ENCODE measurements around the gene FAXC.
"Not testable (repeated sequence)": the region's sequence is repeated elsewhere in the genome, so short reads cannot be mapped to it uniquely, and the experiment has no call there.

FAXC gene

DNA sequence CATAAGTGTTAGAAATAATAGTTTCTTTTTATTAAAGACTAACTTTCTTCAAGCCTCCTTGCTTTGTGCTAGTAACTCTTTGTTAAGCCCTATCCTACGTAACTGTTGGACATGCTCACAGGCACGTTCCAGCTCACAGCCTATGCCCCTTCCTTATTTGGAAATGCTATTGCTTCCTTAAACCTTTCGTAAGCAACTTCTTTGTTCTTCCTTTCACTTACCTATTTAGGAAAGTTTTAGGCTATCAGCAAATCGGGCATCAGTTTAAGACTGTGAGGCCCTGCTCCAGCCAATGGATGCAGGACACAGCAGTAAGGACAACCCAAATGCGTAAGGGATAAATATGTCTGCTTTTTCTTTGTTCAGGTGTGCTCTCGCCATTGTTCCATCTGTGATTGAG, 14.2 kb downstream of the FAXC start:
- H3K9me3 ChIP-seq (ENCODE audit: low read length); H3K36me3 ChIP-seq (ENCODE audit: insufficient read depth, low read length); H3K4me3 ChIP-seq (ENCODE audit: low read depth in 1 of 2, low read length in 2 of 2); H3K27me3 ChIP-seq (ENCODE audit: control insufficient read depth in 1 of 2, insufficient read depth in 2 of 2, low read length in 2 of 2); H3K9ac ChIP-seq (ENCODE audit: low read length); H3K4me1 ChIP-seq (ENCODE audit: insufficient read depth, low read length): not testable (repeated sequence)
- H3K27ac ChIP-seq (ENCODE audit: low read depth, low read length): peak overlapping the region; percentile 60

DNA sequence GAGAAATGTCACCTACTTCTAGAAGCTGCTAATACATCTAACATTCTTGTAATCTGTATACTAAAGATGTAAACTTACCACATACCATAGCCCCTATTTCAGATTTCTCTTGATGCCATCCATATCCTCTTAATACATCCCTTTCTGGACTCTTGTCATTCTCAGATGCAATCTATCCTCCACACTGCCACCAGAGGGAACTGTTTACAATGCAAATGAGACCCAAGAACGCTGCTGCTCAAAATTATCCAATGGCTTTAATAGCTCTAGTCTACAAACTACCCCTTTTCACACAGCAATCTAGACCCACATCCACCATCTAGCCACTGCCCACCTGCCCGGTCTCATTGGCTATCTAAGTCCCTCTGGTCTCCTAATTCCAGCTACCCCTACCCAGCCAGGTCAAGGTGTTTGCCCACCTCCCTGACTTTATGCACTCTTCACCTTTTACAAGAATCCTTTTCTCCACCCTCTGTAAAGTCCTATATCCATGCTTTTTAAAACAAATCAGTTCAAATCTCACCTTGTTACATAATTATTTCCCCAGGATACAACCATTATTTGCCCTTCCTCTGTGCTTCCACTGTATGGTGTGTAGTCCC, 14.8 kb downstream of the FAXC start:
- Histone ChIP-seq H3K9me3 (ENCODE audit: low read length) (no peaks in the 10 kb centered on the region), H3K4me1 (ENCODE audit: insufficient read depth, low read length) (peaks cover 5% of the 10 kb centered on the region), H3K27me3 (ENCODE audit: control insufficient read depth in 1 of 2, insufficient read depth in 2 of 2, low read length in 2 of 2) (no peaks in the 10 kb centered on the region), H3K27ac (ENCODE audit: low read depth, low read length) (peak overlapping the region; percentile 51), H3K9ac (ENCODE audit: low read length) (no peak overlapping the region), H3K4me3 (ENCODE audit: low read depth in 1 of 2, low read length in 2 of 2) (no peak overlapping the region), H3K36me3 (ENCODE audit: insufficient read depth, low read length) (no peaks in the 10 kb centered on the region)

DNA sequence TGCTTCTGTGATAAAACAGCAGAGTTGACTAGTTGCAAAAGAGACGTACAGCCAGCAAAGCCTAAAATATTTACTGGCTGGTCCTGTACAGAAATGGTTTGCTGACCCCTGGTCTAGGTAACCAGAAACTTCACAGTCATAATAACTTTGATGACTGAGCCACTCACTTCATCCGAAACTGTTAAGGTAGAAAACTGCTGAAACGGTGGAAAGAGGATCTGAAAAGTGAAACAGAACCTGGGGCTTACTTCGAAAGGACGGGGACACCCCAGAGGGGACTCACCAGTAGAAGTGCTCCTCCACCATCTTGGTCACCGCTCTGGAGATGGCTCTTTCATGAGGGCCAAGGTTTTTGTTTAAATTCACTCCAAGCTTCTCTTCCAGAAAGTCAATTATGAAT, 16.4 kb downstream of the FAXC start:
- Histone ChIP-seq H3K9ac (ENCODE audit: low read length) (no peak overlapping the region), H3K4me1 (ENCODE audit: insufficient read depth, low read length) (peaks cover 5% of the 10 kb centered on the region), H3K36me3 (ENCODE audit: insufficient read depth, low read length) (no peaks in the 10 kb centered on the region), H3K27ac (ENCODE audit: low read depth, low read length) (no peak overlapping the region), H3K4me3 (ENCODE audit: low read depth in 1 of 2, low read length in 2 of 2) (no peak overlapping the region), H3K9me3 (ENCODE audit: low read length) (no peaks in the 10 kb centered on the region), H3K27me3 (ENCODE audit: control insufficient read depth in 1 of 2, insufficient read depth in 2 of 2, low read length in 2 of 2) (no peaks in the 10 kb centered on the region)

DNA sequence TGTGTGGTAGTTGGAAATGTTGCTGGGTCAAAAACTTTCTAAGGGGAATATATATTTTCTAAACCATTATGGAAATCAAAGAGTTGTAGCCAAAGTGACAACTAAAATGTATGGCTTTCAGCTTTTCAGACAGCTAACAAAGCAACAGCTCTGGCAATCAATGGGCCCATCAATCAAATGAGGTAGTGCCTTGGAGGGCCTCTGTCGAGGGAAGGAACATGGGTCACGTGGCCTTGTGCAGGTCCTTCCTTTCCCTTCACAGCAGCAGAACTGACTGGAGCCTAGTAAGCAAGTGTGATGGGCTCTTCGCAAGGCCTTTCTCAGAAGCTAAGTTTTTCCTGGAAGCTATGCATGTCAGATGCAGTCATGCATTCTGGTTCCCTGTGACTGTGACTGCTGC, 17.9 kb downstream of the FAXC start:
- Histone ChIP-seq H3K27me3 (ENCODE audit: control insufficient read depth in 1 of 2, insufficient read depth in 2 of 2, low read length in 2 of 2) (no peaks in the 10 kb centered on the region), H3K9ac (ENCODE audit: low read length) (no peak overlapping the region), H3K4me3 (ENCODE audit: low read depth in 1 of 2, low read length in 2 of 2) (no peak overlapping the region), H3K27ac (ENCODE audit: low read depth, low read length) (no peak overlapping the region), H3K4me1 (ENCODE audit: insufficient read depth, low read length) (peaks cover 5% of the 10 kb centered on the region), H3K9me3 (ENCODE audit: low read length) (no peaks in the 10 kb centered on the region), H3K36me3 (ENCODE audit: insufficient read depth, low read length) (peaks cover 5% of the 10 kb centered on the region)

DNA sequence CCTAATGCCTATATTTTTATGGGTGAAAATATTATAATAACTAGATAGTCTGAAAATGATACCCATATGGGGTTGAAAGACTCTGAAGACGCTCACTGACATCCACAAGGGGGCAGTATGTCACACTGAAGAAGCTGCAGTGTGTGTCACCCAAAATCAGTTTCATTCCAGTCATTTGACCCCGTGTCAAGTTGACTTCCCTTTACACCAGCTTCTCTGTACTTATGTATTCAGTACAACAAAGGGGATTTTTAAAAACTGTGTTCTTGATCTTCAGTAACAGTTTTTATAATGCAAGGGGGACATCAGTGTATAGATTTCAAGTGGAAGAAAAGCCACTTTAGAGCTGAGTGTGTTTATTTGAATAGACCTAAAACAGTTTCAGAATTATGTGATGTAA, 19.3 kb downstream of the FAXC start:
- no peak overlapping the region for H3K4me3 ChIP-seq (ENCODE audit: low read depth in 1 of 2, low read length in 2 of 2)
- no peak overlapping the region for H3K27ac ChIP-seq (ENCODE audit: low read depth, low read length)
- no peaks in the 10 kb centered on the region for H3K9me3 ChIP-seq (ENCODE audit: low read length)
- H3K4me1 ChIP-seq (ENCODE audit: insufficient read depth, low read length): peaks cover 5% of the 10 kb centered on the region
- H3K36me3 ChIP-seq (ENCODE audit: insufficient read depth, low read length): peaks cover 6% of the 10 kb centered on the region
- no peaks in the 10 kb centered on the region for H3K27me3 ChIP-seq (ENCODE audit: control insufficient read depth in 1 of 2, insufficient read depth in 2 of 2, low read length in 2 of 2)
- no peak overlapping the region for H3K9ac ChIP-seq (ENCODE audit: low read length)

DNA sequence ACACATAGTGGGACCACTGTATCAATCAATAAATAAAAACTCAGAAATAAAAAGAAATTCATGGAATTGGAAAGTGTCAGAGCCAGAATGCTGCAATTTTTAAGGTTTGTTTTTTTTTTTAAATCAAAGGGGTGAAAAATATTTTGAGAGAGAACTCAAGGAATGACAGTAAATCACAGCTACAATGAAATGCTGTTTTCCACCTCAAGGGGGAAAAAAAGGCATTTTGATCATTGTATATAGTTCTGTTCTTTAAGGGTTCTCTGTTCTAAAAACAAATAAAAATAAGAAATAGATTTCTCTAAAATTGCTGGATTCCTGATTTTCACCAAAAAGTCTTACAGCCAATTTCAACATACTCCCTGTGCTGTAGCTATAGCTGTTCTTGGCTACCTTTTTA, 24.5 kb downstream of the FAXC start:
- Histone ChIP-seq H3K27me3 (ENCODE audit: control insufficient read depth in 1 of 2, insufficient read depth in 2 of 2, low read length in 2 of 2) (no peaks in the 10 kb centered on the region), H3K36me3 (ENCODE audit: insufficient read depth, low read length) (peaks cover 30% of the 10 kb centered on the region), H3K9me3 (ENCODE audit: low read length) (no peaks in the 10 kb centered on the region), H3K9ac (ENCODE audit: low read length) (no peak overlapping the region), H3K27ac (ENCODE audit: low read depth, low read length) (no peak overlapping the region), H3K4me3 (ENCODE audit: low read depth in 1 of 2, low read length in 2 of 2) (no peak overlapping the region), H3K4me1 (ENCODE audit: insufficient read depth, low read length) (no peaks in the 10 kb centered on the region)

DNA sequence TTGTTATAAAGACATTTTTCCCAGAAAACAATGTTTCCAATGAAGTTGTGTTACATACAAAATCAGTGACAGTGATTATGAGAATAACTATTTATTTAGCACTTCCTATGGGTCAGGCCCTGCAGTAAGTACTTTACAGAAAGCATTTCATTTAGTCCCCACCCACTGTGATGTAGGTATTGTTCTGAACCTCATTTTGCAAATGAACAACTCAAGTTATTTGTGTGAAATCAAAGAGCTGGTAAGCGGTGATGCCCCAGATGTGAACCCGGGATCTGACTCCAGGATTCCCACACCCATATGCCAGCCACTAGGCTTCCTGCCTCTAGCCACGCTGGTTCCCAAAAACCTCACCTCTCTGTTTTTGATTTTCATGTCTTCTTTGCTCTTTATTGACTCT, 30.9 kb downstream of the FAXC start:
- no peak overlapping the region for H3K4me3 ChIP-seq (ENCODE audit: low read depth in 1 of 2, low read length in 2 of 2)
- H3K9me3 ChIP-seq (ENCODE audit: low read length): no peaks in the 10 kb centered on the region
- no peak overlapping the region for H3K9ac ChIP-seq (ENCODE audit: low read length)
- no peaks in the 10 kb centered on the region for H3K27me3 ChIP-seq (ENCODE audit: control insufficient read depth in 1 of 2, insufficient read depth in 2 of 2, low read length in 2 of 2)
- no peak overlapping the region for H3K27ac ChIP-seq (ENCODE audit: low read depth, low read length)
- H3K4me1 ChIP-seq (ENCODE audit: insufficient read depth, low read length): no peaks in the 10 kb centered on the region
- H3K36me3 ChIP-seq (ENCODE audit: insufficient read depth, low read length): peaks cover 21% of the 10 kb centered on the region

DNA sequence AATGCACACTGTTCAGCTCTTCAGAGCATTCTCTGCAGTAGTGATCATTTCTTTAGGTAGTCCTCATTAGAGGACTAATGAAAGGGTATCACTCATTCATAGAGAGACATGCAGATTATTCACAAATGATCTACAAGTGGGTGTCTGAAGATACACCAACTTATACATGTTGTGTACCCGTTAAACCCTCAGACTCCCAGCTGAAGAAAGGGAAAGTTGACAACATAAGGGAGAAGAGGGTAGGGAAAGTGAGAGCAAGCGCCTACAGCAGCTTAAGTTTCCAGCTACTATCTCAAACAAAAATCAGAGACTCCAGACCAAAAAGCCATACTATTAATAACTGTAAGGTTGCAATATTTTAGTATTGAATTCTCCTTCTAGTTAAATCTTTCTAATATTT, 37.1 kb downstream of the FAXC start:
- no peak overlapping the region for H3K4me3 ChIP-seq (ENCODE audit: low read depth in 1 of 2, low read length in 2 of 2)
- peaks cover 7% of the 10 kb centered on the region for H3K36me3 ChIP-seq (ENCODE audit: insufficient read depth, low read length)
- H3K4me1 ChIP-seq (ENCODE audit: insufficient read depth, low read length): no peaks in the 10 kb centered on the region
- H3K27me3 ChIP-seq (ENCODE audit: control insufficient read depth in 1 of 2, insufficient read depth in 2 of 2, low read length in 2 of 2): no peaks in the 10 kb centered on the region
- H3K27ac ChIP-seq (ENCODE audit: low read depth, low read length): no peak overlapping the region
- no peaks in the 10 kb centered on the region for H3K9me3 ChIP-seq (ENCODE audit: low read length)
- H3K9ac ChIP-seq (ENCODE audit: low read length): no peak overlapping the region

DNA sequence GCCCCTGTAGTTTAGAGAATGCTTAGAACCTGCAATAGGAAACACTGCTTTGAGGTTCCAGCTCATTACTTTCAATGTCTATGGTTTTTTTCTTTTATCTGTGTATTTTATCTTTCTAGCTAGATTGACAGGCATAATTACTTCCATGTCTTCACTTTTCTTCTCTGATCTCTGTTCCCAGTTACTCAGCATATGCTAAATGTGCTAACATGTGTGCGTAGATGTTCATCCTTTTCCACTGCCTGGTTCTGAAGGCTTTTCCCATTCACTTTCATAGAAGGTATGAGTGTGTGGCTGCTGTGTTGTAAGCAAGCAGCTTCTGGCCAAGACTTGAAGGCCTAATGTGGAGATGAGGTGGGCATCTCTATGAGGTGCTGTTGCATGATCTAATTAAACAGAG, 38.9 kb downstream of the FAXC start:
- Histone ChIP-seq H3K27me3 (ENCODE audit: control insufficient read depth in 1 of 2, insufficient read depth in 2 of 2, low read length in 2 of 2) (no peaks in the 10 kb centered on the region), H3K4me3 (ENCODE audit: low read depth in 1 of 2, low read length in 2 of 2) (no peak overlapping the region), H3K9ac (ENCODE audit: low read length) (no peak overlapping the region), H3K9me3 (ENCODE audit: low read length) (no peaks in the 10 kb centered on the region), H3K27ac (ENCODE audit: low read depth, low read length) (no peak overlapping the region), H3K4me1 (ENCODE audit: insufficient read depth, low read length) (no peaks in the 10 kb centered on the region), H3K36me3 (ENCODE audit: insufficient read depth, low read length) (peaks cover 10% of the 10 kb centered on the region)

DNA sequence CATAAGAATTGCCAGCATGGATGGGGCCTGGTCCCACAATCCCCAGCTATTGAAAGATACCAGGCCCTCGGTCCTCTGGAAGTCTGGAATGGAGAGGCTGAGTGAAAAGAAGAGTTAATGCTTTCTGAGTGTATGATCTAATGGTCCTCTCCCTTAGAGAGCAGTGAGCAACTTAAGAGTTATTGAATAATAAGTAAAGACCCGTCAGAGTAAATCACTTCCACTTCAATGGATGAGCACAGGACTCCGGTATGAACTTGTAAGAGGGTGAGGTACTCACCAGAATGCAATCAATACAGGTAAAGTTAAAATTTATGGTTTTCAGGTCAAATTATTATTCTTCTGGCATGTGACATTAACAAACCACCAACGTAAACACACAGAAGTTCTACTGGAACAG, 39.9 kb downstream of the FAXC start:
- Histone ChIP-seq H3K27me3 (ENCODE audit: control insufficient read depth in 1 of 2, insufficient read depth in 2 of 2, low read length in 2 of 2) (no peaks in the 10 kb centered on the region), H3K4me1 (ENCODE audit: insufficient read depth, low read length) (no peaks in the 10 kb centered on the region), H3K4me3 (ENCODE audit: low read depth in 1 of 2, low read length in 2 of 2) (no peak overlapping the region), H3K36me3 (ENCODE audit: insufficient read depth, low read length) (peaks cover 10% of the 10 kb centered on the region), H3K9ac (ENCODE audit: low read length) (no peak overlapping the region), H3K27ac (ENCODE audit: low read depth, low read length) (no peak overlapping the region), H3K9me3 (ENCODE audit: low read length) (no peaks in the 10 kb centered on the region)

DNA sequence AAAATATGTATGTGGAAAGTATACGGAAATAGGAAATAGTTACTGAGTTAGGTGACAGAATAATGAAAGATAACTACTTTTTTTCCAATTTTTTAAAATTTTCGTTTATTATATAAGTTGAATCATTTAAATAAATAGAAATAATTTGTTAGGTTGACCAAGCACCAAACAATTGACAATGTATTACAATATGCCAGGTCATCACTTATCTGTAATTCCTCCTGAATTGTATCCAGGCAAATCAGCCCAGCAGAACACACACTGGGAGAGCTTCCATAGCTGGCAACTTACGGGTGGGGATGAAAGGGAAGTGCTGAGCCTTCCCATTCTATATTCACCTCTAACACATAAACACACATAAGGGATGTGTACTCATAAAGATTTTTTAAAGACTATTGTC, 40.7 kb downstream of the FAXC start:
- no peaks in the 10 kb centered on the region for H3K9me3 ChIP-seq (ENCODE audit: low read length)
- H3K9ac ChIP-seq (ENCODE audit: low read length): no peak overlapping the region

DNA sequence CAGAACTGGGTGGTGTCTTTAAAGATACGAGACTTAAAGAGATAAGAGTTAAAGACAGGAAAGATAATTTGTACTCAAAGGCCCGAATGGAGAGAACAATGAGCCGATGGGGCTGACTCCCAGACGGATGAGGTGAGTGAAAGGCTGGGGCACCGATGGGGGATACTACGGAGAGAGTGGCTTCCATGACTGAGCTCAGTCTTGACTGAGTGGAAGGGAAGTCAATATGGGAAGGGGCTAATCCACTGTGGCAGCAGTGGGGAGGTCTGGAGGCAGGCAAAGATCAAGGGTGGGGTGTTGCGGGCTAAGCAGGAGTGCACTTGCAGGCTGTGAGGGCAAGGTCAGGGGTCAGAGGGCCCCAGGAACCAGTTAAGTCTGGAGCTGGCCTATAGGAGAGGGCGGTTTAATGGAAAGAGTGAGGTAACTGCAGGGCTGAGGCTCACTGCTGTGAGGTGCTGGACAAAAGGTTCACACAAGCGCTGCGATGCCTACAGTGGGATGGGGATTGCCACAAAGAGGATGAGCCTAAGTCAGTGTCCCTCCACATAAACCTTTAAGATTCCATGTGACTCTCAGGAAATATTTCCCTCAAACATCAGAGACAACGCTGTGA, 42.1 kb downstream of the FAXC start:
- Histone ChIP-seq H3K36me3 (ENCODE audit: insufficient read depth, low read length) (peaks cover 10% of the 10 kb centered on the region), H3K27ac (ENCODE audit: low read depth, low read length) (no peak overlapping the region), H3K4me3 (ENCODE audit: low read depth in 1 of 2, low read length in 2 of 2) (no peak overlapping the region), H3K4me1 (ENCODE audit: insufficient read depth, low read length) (no peaks in the 10 kb centered on the region), H3K9me3 (ENCODE audit: low read length) (no peaks in the 10 kb centered on the region), H3K9ac (ENCODE audit: low read length) (no peak overlapping the region), H3K27me3 (ENCODE audit: control insufficient read depth in 1 of 2, insufficient read depth in 2 of 2, low read length in 2 of 2) (no peaks in the 10 kb centered on the region)

More for the DNA sequence above, 40.7 kb downstream of the FAXC start:
- H3K27ac ChIP-seq (ENCODE audit: low read depth, low read length): no peak overlapping the region
- peaks cover 10% of the 10 kb centered on the region for H3K36me3 ChIP-seq (ENCODE audit: insufficient read depth, low read length)
- no peaks in the 10 kb centered on the region for H3K4me1 ChIP-seq (ENCODE audit: insufficient read depth, low read length)
- H3K4me3 ChIP-seq (ENCODE audit: low read depth in 1 of 2, low read length in 2 of 2): no peak overlapping the region
- no peaks in the 10 kb centered on the region for H3K27me3 ChIP-seq (ENCODE audit: control insufficient read depth in 1 of 2, insufficient read depth in 2 of 2, low read length in 2 of 2)

All from muscle layer of colon (tissue), 2 donors.